ENCODE results near the gene ERBIN. TPM values are rescaled to one million over a fixed set of nuclear protein-coding genes. Genes with fewer than 3 reads are reported as not detected.
A peak's percentile ranks its signal among the peaks of the same experiment; 100 is the strongest.
"Not testable (repeated sequence)": the region's sequence is repeated elsewhere in the genome, so short reads cannot be mapped to it uniquely, and the experiment has no call there.

ERBIN gene
- 12.0 TPM for total RNA-seq

DNA sequence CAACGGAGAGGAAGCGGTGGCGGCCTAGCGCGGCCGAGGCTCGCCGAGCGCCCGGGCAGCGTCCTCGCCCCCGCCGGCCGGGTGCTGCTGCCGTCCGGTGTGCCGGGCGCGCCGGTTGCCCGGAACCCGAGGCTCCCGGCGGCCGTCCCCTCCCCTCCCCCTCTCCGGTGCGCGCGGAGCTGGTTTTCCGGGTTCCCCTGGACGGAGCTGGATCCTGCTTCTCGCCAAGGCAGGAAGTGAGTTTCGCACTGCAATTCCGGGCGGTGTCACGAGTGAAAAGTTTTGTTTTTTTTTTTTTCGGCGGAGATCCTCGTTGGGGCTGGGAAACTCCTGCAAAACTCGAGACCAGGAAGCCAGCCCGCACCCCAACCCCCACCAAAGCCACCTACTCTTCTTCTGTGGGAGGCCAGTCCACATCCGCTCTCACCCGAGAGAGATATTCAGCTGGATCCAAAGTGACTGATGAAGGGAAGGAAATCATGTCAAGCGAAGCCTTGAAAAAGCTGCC is at the start of gene ERBIN:
Gene ERBIN (plus strand): TSS at position 300 of the 508 bp plus-strand sequence. CDS start 66,144 bp downstream, outside the sequence.
- TF ChIP-seq CTCF (IDR thresholded peaks at IDR 0.05), result no peak
- intact Hi-C loops (cut with DNase I), result loop anchor here (5.0 to 10.0 kb wide), 2 partner anchors 202 to 889 kb away; partner anchors contain the start of genes NLN and SGTB

DNA sequence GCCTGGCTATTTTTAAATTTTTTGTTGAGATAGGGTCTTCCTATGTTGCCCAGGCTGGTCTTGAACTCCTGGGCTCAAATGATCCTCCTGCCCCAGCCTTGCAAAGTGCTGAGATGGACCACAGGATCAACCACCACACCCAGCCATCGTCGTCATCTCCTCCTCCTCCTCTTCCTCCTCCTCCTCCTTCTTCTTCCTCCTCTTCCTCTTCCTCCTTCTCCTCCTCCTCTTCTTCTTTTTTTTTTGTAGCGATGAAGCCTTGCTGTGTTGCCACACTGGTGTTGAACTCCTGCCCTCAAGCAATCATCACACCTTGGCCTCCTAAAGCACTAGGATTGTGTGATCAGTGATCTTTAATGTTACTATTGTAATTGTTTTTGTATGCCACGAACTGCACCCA is 49.4 kb upstream of the ERBIN start:
- intact Hi-C loops (cut with DNase I), result no loop called here
- no peak for TF ChIP-seq CTCF (IDR thresholded peaks at IDR 0.05)

More for the DNA sequence above, at the start of gene ERBIN:
- H3K36me3 ChIP-seq, result no peaks in the 10 kb centered on the region
- H3K27ac ChIP-seq, result peak within 1 kb of the TSS; percentile 98 to 100
- peaks cover 0 to 9% of the 10 kb centered on the region in 2 donors for H3K4me1 ChIP-seq
- H3K4me3 ChIP-seq, result peak within 1 kb of the TSS; percentile 97 to 99
- DNase-seq (ENCODE audit: low spot score in 2 of 2), result peak; percentile 42 to 85
- no peaks in the 10 kb centered on the region for H3K9me3 ChIP-seq
- H3K27me3 ChIP-seq, result no peaks in the 10 kb centered on the region

GRCh38 chr5:65879668-65880256 is 46.6 kb upstream of the ERBIN start:
- H3K4me3 ChIP-seq; H3K9me3 ChIP-seq; H3K27ac ChIP-seq; H3K36me3 ChIP-seq; H3K4me1 ChIP-seq; DNase-seq (ENCODE audit: low spot score in 2 of 2); intact Hi-C loops (cut with DNase I); H3K27me3 ChIP-seq: not testable (repeated sequence)

More for the DNA sequence above, 49.4 kb upstream of the ERBIN start:
- H3K27ac ChIP-seq, result no peak overlapping the region
- H3K4me3 ChIP-seq, result no peak overlapping the region
- no peaks in the 10 kb centered on the region for H3K4me1 ChIP-seq
- no peaks in the 10 kb centered on the region for H3K9me3 ChIP-seq
- H3K27me3 ChIP-seq, result no peaks in the 10 kb centered on the region
- H3K36me3 ChIP-seq, result no peaks in the 10 kb centered on the region
- no peak for DNase-seq (ENCODE audit: low spot score in 2 of 2)

GRCh38 chr5:65880496-65881072 is 45.8 kb upstream of the ERBIN start:
- no peak for TF ChIP-seq CTCF (IDR thresholded peaks at IDR 0.05)
- Histone ChIP-seq H3K27ac (no peak overlapping the region), H3K4me3 (no peak overlapping the region), H3K27me3 (no peaks in the 10 kb centered on the region), H3K9me3 (no peaks in the 10 kb centered on the region), H3K4me1 (no peaks in the 10 kb centered on the region), H3K36me3 (no peaks in the 10 kb centered on the region)
- intact Hi-C loops (cut with DNase I), result no loop called here
- DNase-seq (ENCODE audit: low spot score in 2 of 2), result no peak

- H3K27ac ChIP-seq, result no peak overlapping the region
- no peaks in the 10 kb centered on the region for H3K9me3 ChIP-seq
- no peaks in the 10 kb centered on the region for H3K4me1 ChIP-seq
- H3K36me3 ChIP-seq, result no peaks in the 10 kb centered on the region
- intact Hi-C loops (cut with DNase I), result no loop called here
- no peak overlapping the region for H3K4me3 ChIP-seq
- no peak for TF ChIP-seq CTCF (IDR thresholded peaks at IDR 0.05)
- DNase-seq (ENCODE audit: low spot score in 2 of 2), result no peak
- H3K27me3 ChIP-seq, result no peaks in the 10 kb centered on the region
Observed at GRCh38 chr5:65882278-65882677, 44.1 kb upstream of the ERBIN start.

DNA sequence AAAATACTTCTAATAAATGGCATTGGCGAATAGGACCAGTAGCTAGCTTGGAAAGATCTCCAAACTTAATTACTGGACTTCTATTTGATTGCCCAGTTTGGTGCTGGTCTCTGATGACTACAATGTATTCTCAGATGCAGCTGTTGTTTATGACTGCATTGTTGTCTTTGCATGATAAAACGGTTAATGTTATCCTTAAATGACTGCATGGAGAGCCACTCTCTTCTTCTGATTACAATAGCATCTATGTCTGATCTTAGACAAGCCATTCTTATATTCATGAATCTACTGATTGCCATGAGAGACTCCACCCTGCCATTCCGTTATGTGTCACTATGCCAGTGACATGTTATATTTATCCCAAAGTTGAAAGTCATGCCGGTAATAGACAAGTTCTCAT is 42.9 kb upstream of the ERBIN start:
- intact Hi-C loops (cut with DNase I), result no loop called here
- Histone ChIP-seq H3K4me3 (no peak overlapping the region), H3K27ac (no peak overlapping the region), H3K27me3 (no peaks in the 10 kb centered on the region), H3K4me1 (no peaks in the 10 kb centered on the region), H3K9me3 (no peaks in the 10 kb centered on the region), H3K36me3 (no peaks in the 10 kb centered on the region)
- no peak for DNase-seq (ENCODE audit: low spot score in 2 of 2)
- TF ChIP-seq CTCF (IDR thresholded peaks at IDR 0.05), result no peak

Measured in ascending aorta (tissue), 2 donors.